ENCODE data around the gene GCNT1. TPM values are rescaled to one million over a fixed set of nuclear protein-coding genes. Genes with fewer than 3 reads are reported as not detected.

Gene GCNT1
- total RNA-seq, 1 experiment from 2014 or later, result 15.3 TPM

DNA sequence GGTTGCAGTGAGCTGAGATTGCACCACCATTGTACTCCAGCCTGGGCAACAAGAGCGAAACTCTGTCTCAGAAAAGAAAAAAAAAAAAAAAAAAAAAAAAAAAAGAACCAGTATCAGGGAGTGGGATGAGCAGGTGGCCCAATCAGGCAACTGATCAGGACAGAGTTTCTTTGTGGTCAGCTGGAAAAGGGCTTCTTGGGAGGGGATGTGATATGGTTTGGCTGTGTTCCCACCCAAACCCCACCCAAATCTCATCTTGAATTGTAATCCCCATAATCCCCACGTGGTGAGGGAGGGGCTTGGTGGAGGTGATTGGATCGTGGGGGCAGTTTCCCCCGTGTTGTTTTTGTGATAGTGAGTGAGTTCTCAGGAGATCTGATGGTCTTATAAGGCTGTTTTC lies 4.7 kb upstream of the GCNT1 start:
- CTCF ChIA-PET, result no interaction called here
- Histone ChIP-seq H2AFZ (no peak overlapping the region), H3K9me3 (ENCODE audit: insufficient read depth, low read depth) (no peaks in the 10 kb centered on the region), H3K27ac (no peak overlapping the region), H3K36me3 (ENCODE audit: low read depth) (no peaks in the 10 kb centered on the region), H3K9me2 (ENCODE audit: insufficient read depth) (no peaks in the 10 kb centered on the region), H3F3A (ENCODE audit: insufficient read depth, low read depth) (peaks cover 13% of the 10 kb centered on the region; the same call in 1 of the 2 replicates), H3K4me3 (no peak overlapping the region), H3K79me2 (ENCODE audit: low read depth) (no peaks in the 10 kb centered on the region), H3K4me2 (no peak overlapping the region), H3K4me1 (replicated peaks; ENCODE audit: insufficient read depth) (peaks cover 24% of the 10 kb centered on the region), H3K27me3 (ENCODE audit: insufficient read depth, low read depth) (no peaks in the 10 kb centered on the region), H4K20me1 (ENCODE audit: insufficient read depth) (no peaks in the 10 kb centered on the region)
- no peak for DNase-seq
- no peak for TF ChIP-seq EZH2 (IDR thresholded peaks at IDR 0.05; ENCODE audit: low read depth)
- TF ChIP-seq, protein P1, sequence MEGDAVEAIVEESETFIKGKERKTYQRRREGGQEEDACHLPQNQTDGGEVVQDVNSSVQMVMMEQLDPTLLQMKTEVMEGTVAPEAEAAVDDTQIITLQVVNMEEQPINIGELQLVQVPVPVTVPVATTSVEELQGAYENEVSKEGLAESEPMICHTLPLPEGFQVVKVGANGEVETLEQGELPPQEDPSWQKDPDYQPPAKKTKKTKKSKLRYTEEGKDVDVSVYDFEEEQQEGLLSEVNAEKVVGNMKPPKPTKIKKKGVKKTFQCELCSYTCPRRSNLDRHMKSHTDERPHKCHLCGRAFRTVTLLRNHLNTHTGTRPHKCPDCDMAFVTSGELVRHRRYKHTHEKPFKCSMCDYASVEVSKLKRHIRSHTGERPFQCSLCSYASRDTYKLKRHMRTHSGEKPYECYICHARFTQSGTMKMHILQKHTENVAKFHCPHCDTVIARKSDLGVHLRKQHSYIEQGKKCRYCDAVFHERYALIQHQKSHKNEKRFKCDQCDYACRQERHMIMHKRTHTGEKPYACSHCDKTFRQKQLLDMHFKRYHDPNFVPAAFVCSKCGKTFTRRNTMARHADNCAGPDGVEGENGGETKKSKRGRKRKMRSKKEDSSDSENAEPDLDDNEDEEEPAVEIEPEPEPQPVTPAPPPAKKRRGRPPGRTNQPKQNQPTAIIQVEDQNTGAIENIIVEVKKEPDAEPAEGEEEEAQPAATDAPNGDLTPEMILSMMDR (conservative IDR thresholded peaks at IDR 0.05), result no peak
- BruUV-seq (replicated peaks), result no TSS peak
- POLR2A ChIA-PET (ENCODE audit: unreplicated experiment), result interaction anchor here (0.6 to 0.7 kb wide), 2 partner anchors 28 to 138 kb away, joined by 4 to 27 read pairs; no protein-coding TSS in a partner anchor
- intact Hi-C loops (cut with micrococcal nuclease; ENCODE audit: unreplicated experiment), result no loop called here

DNA sequence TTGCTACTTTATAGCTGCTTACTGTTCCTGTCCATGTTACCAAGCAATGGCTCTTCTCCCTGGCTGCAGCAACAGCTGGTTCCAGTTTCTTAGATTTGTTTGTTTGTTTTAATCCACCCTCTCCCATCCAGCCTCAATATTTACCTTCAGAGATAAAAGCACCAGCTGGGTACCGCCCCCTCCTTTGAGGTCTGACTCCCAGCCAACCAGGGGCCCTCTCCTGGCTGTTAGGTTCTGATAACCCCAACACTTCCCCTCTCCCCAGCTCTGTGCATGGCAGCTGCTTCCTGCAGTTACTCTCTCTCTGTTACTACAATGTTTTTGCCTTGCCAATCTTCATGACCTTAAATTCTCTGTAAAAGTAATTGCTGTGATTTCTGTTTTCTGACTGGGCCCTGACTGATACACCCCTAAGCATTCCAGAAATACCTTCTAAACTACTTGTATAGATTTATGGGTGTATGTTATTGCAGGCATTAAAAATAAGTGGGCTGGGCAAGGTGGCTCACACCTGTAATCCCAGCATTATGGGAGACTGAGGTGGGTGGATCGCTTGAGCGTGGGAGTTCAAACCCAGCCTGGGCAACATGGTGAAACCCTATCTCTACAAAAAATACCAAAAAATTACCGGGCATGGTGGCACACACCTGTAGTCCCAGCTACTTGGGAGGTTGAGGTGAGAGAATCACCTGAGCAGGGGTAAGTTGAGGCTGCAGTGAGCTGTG lies 2.6 kb upstream of the GCNT1 start:
- Histone ChIP-seq H3K27me3 (ENCODE audit: insufficient read depth, low read depth) (no peaks in the 10 kb centered on the region), H3K27ac (peak overlapping the region; percentile 39), H3K36me3 (ENCODE audit: low read depth) (no peaks in the 10 kb centered on the region), H4K20me1 (ENCODE audit: insufficient read depth) (no peaks in the 10 kb centered on the region), H3K4me1 (replicated peaks; ENCODE audit: insufficient read depth) (peaks cover 29% of the 10 kb centered on the region), H3F3A (ENCODE audit: insufficient read depth, low read depth) (peaks cover 13% of the 10 kb centered on the region), H3K79me2 (ENCODE audit: low read depth) (0 out of 2 replicates have a peak, but pooled peaks cover 5% of the 10 kb centered on the region), H3K4me2 (peak overlapping the region; percentile 30), H3K9me2 (ENCODE audit: insufficient read depth) (no peaks in the 10 kb centered on the region), H3K4me3 (no peak overlapping the region), H2AFZ (no peak overlapping the region), H3K9me3 (ENCODE audit: insufficient read depth, low read depth) (no peaks in the 10 kb centered on the region)
- POLR2A ChIA-PET (ENCODE audit: unreplicated experiment), result interaction anchor here (0.6 kb wide), 1 partner anchor 175 kb away, joined by 4 read pairs; no protein-coding TSS in a partner anchor
- peak; percentile 68 to 82 for DNase-seq
- CTCF ChIA-PET, result no interaction called here
- TF ChIP-seq, protein P1 (conservative IDR thresholded peaks at IDR 0.05), result no peak
- no peak for TF ChIP-seq EZH2 (IDR thresholded peaks at IDR 0.05; ENCODE audit: low read depth)
- BruUV-seq (replicated peaks), result no TSS peak
- intact Hi-C loops (cut with micrococcal nuclease; ENCODE audit: unreplicated experiment), result no loop called here

DNA sequence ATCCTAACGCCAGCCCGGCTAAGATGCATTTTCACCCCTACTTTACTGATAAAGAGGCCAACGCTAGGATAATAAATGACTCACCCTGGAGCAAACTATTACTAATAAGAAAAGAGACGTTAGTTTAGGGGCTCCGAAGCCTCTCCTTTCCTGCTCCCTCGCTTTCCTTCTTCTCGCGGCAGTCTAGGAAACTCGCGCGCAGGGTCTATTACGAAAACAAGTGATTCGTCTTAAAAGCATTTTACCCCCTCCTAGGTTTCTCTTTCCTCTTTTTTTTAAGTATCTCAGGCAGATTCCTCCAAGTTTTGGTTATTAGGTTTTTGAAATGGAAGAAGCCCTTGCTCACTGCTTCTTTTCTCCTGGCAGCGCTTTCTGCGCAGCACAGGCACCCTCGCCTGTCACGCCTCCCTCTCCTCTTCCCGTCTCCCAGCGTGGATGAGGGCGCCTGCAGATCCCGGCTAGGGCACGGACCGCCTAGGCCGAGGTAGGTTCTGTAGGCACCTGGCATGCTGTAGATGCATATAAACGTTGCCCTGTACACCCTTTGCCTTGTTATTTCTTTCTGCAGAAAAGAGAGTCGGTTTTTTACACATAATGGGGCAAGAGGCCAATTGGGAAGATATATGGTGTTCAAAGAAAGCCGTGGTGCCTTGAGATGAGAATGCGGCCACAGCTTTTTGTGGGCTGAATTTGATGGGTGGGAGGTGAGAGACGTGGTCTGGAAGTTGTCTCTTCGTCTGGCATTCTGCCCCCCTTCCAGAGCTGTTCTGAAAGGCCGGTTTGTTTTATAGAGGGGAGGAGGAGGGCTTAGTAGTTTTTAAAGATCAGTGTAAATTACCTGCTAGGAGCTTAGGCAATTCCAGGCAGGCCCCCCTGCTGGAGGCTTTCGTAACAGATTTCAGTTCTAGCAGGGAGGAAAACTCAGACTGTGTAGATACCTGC lies 983 bp downstream of the GCNT1 start:
- Histone ChIP-seq H3F3A (ENCODE audit: insufficient read depth, low read depth) (peaks cover 13% of the 10 kb centered on the region), H3K9me2 (ENCODE audit: insufficient read depth) (no peaks in the 10 kb centered on the region), H3K27me3 (ENCODE audit: insufficient read depth, low read depth) (no peaks in the 10 kb centered on the region), H3K27ac (peak overlapping the region; percentile 22), H2AFZ (peak overlapping the region; percentile 93), H3K4me3 (peak overlapping the region; percentile 70), H3K79me2 (ENCODE audit: low read depth) (0 out of 2 replicates have a peak, but pooled peaks cover 8% of the 10 kb centered on the region), H3K4me2 (peak overlapping the region; percentile 94), H3K36me3 (ENCODE audit: low read depth) (no peaks in the 10 kb centered on the region), H3K9me3 (ENCODE audit: insufficient read depth, low read depth) (no peaks in the 10 kb centered on the region), H4K20me1 (ENCODE audit: insufficient read depth) (no peaks in the 10 kb centered on the region), H3K4me1 (replicated peaks; ENCODE audit: insufficient read depth) (peaks cover 24% of the 10 kb centered on the region)
- TF ChIP-seq, protein P1 (conservative IDR thresholded peaks at IDR 0.05), result peak; percentile 44; the same call in 1 of the 2 replicates
- TF ChIP-seq EZH2 (IDR thresholded peaks at IDR 0.05; ENCODE audit: low read depth), result no peak
- BruUV-seq (replicated peaks), result TSS peak; percentile 43
- peak; percentile 53 to 56 for DNase-seq
- intact Hi-C loops (cut with micrococcal nuclease; ENCODE audit: unreplicated experiment), result loop anchor here (1.0 to 2.0 kb wide), 3 partner anchors 57 to 117 kb away; no protein-coding TSS in a partner anchor
- POLR2A ChIA-PET (ENCODE audit: unreplicated experiment), result interaction anchor here (0.6 to 1.0 kb wide), 4 partner anchors 88 to 316 kb away, joined by 4 to 14 read pairs (median 8); no protein-coding TSS in a partner anchor
- CTCF ChIA-PET, result interaction anchor here (0.6 to 1.2 kb wide), 2 partner anchors 11 to 191 kb away, joined by 3 to 9 read pairs; no protein-coding TSS in a partner anchor

Measured in PC-9 (cell line).